SU-DHL-6 (cell line): ENCODE data around the gene SBNO2.

ENCODE experiments used
- H2AFZ ChIP-seq: fragments of 200-600 bp; sonication (generic); 2 replicates; pipeline ENCODE4 v1.6.1; 2014; ENCODE audit warnings: low read depth, mild to moderate bottlenecking, moderate library complexity, mixed read lengths, antibody characterized with exemption, low read length; ENCODE audit not compliant: severe bottlenecking
- H3F3A ChIP-seq: fragments of 200-600 bp; shearing (Covaris generic); 2 replicates; pipeline ENCODE4 v1.6.0; 2016; ENCODE audit warnings: antibody characterized with exemption, mild to moderate bottlenecking; ENCODE audit not compliant: insufficient read depth
- H3K27ac ChIP-seq: fragments of 200-600 bp; sonication (generic); 2 replicates; pipeline ENCODE4 v1.5.1; 2016; ENCODE audit warnings: low read depth, mild to moderate bottlenecking, low read length, moderate library complexity, mixed read lengths
- H3K27me3 ChIP-seq: fragments of 200-600 bp; sonication (generic), shearing (Covaris generic); 2 replicates; pipeline ENCODE4 v1.6.0; 2014; ENCODE audit warnings: mild to moderate bottlenecking, low read length
- H3K36me3 ChIP-seq: fragments of 200-600 bp; sonication (generic); 2 replicates; pipeline ENCODE4 v1.6.1; 2014; ENCODE audit warnings: mild to moderate bottlenecking, low read length, mixed read lengths
- H3K4me2 ChIP-seq: fragments of 300-600, 200-600 bp; shearing (Covaris generic), sonication (generic); 2 replicates; pipeline ENCODE4 v1.6.0; 2014; ENCODE audit warnings: low read length, low read depth, mild to moderate bottlenecking; ENCODE audit not compliant: poor library complexity, severe bottlenecking
- H3K4me3 ChIP-seq: fragments of 200-600 bp; sonication (generic); 2 replicates; pipeline ENCODE4 v1.5.1; 2014; ENCODE audit warnings: antibody characterized with exemption, low read length, mild to moderate bottlenecking, mixed read lengths; ENCODE audit not compliant: insufficient read depth, poor library complexity, severe bottlenecking
- H3K79me2 ChIP-seq: fragments of 200-600 bp; sonication (generic); 2 replicates; pipeline ENCODE4 v1.6.1; 2014; ENCODE audit warnings: mild to moderate bottlenecking, low read length, moderate library complexity; ENCODE audit not compliant: insufficient read depth
- H3K9ac ChIP-seq: fragments of 200-600 bp; sonication (generic); 2 replicates; pipeline ENCODE4 v1.7.0; 2014; ENCODE audit warnings: mild to moderate bottlenecking, low read length
- H3K9me2 ChIP-seq: fragments of 200-600 bp; sonication (generic); replicated peaks from 2 replicates; pipeline ENCODE4 v1.6.1; 2014; ENCODE audit warnings: low read length; ENCODE audit not compliant: insufficient read depth
- H3K9me3 ChIP-seq: fragments of 200-600 bp; sonication (generic); 2 replicates; pipeline ENCODE4 v1.6.1; 2014; ENCODE audit warnings: low read length, mixed read lengths; ENCODE audit not compliant: insufficient read depth
- H4K20me1 ChIP-seq: fragments of 200-600 bp; sonication (generic); 2 replicates; pipeline ENCODE4 v1.6.1; 2014; ENCODE audit warnings: low read depth, mild to moderate bottlenecking, antibody characterized with exemption, low read length, moderate library complexity, mixed read lengths
- CTCF ChIP-seq: fragments of 200-600 bp; sonication (generic); IDR thresholded peaks from one replicate; pipeline ENCODE4 v1.5.1; 2017; ENCODE audit warnings: antibody characterized with exemption, mild to moderate bottlenecking, low read length, moderate library complexity; ENCODE audit not compliant: insufficient read depth, poor library complexity, severe bottlenecking
- EZH2phosphoT487 ChIP-seq: fragments of 200-600 bp; sonication (generic), shearing (Covaris generic); conservative IDR thresholded peaks from 2 replicates; pipeline ENCODE4 v1.6.1; 2018; ENCODE audit warnings: mild to moderate bottlenecking, antibody characterized with exemption, low read length, moderate library complexity, mixed read lengths

The SBNO2 gene

DNA sequence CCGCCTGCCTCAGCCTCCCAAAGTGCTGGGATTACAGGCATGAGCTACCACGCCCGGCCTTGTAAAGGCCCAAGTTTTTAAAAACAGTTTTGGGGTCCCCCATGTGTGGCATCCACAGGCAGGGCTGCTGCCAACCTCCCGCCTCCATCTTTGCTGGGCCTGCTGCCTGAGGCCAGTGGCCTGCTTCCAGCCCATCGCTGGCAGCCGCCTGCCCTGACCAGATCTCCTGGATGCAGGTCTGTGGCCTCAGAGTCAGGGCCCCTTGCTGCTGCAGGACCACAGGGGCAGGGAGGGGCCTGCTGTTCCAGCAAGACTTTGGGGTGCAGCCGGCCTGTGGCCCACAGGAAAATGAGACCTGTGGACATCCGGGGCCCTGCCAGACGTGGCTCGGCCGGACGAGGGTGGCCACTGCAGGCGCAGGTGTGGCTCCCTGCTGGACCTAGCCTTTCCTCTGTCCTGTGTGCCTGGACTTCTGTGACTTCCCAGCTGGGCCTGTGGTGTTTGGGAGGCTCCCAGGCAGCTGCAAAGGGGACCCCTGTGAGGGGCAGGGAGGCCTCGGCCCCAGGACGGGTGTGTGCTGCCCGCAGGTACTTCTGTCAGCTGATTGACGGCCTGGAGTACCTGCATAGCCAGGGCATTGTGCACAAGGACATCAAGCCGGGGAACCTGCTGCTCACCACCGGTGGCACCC lies 45.9 kb upstream of the SBNO2 start:
- Histone ChIP-seq H3K9ac (no peak overlapping the region), H3K27ac (no peak overlapping the region), H4K20me1 (no peaks in the 10 kb centered on the region), H3K36me3 (no peaks in the 10 kb centered on the region), H3K27me3 (no peaks in the 10 kb centered on the region), H3K9me3 (no peaks in the 10 kb centered on the region), H3K9me2 (no peaks in the 10 kb centered on the region), H2AFZ (no peak overlapping the region), H3K4me3 (no peak overlapping the region), H3K79me2 (peaks cover 6% of the 10 kb centered on the region; the same call in 1 of the 2 replicates), H3K4me2 (no peak overlapping the region), H3F3A (no peaks in the 10 kb centered on the region)
- TF ChIP-seq EZH2phosphoT487 (no peak), CTCF (no peak)

DNA sequence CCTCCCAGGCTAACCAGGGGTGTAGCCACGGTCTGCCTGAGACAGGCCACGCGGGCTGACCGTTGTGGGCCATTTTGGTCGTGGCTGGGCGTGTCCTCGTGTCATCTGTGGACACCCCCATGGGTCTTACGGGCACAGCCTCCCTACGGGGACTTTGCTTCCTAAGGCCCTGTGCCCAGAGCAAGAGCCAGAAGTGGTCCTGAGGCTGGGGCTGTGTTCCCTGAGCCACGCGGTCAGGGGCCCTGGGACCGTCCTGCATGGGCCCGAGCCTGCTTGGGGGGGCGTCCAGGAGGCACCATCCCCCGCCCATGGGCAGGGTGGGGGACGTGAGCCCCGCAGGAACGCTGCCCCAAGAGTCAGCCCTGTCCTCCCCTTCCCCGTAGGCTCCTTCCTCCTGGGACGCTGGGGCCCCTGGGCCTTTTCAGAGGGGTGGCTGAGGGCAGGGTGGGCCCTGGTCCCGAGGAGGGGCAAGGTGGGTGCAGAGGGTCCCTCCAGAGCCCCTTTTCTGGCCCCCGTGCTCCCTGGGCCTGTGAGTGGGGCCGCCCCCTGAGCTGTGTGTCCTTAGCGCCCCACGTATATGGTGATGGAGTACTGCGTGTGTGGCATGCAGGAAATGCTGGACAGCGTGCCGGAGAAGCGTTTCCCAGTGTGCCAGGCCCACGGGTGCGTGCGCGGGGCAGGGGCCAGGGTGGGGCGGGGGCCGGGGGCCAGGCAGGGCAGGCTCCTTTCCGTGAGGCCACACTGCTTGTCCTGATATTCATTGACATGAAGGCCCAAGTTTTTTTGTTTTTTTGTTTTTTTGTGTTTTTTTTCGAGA lies 44.9 kb upstream of the SBNO2 start:
- H2AFZ ChIP-seq, result no peak overlapping the region

DNA sequence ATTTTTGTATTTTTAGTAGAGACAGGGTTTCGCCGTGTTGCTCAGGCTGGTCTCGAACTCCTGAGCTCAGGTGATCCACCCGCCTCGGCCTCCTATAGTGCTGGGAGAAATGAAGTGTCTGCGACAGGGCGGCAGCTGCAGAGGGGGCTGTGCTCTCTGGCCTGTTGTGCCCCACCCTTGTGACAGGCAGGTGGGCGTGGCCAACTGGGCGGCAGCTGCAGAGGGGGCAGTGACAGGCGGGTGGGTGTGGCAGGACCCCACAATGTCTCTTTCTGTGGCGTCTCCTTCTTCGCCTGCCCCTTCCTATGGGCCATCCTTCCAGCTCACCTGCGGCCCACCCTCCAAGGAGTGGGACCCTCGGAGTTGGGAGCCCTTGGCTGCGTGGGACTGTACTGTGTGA lies 43.3 kb upstream of the SBNO2 start:
- H3K79me2 ChIP-seq, result peaks cover 14% of the 10 kb centered on the region; the same call in 1 of the 2 replicates

More for the DNA sequence above, 44.9 kb upstream of the SBNO2 start:
- Histone ChIP-seq H3F3A (no peaks in the 10 kb centered on the region), H3K79me2 (peaks cover 14% of the 10 kb centered on the region; the same call in 1 of the 2 replicates), H3K4me3 (no peak overlapping the region), H3K27me3 (no peaks in the 10 kb centered on the region), H3K9ac (no peak overlapping the region), H3K9me3 (no peaks in the 10 kb centered on the region), H3K27ac (no peak overlapping the region), H3K4me2 (no peak overlapping the region), H3K36me3 (no peaks in the 10 kb centered on the region), H3K9me2 (no peaks in the 10 kb centered on the region), H4K20me1 (no peaks in the 10 kb centered on the region)
- no peak for TF ChIP-seq EZH2phosphoT487
- TF ChIP-seq CTCF, result no peak

More for the DNA sequence above, 43.3 kb upstream of the SBNO2 start:
- H3K9ac ChIP-seq, result no peak overlapping the region
- H3K36me3 ChIP-seq, result no peaks in the 10 kb centered on the region
- no peaks in the 10 kb centered on the region for H3K9me2 ChIP-seq
- no peak overlapping the region for H3K4me2 ChIP-seq
- H3K27ac ChIP-seq, result no peak overlapping the region
- no peak for TF ChIP-seq CTCF
- TF ChIP-seq EZH2phosphoT487, result no peak
- no peaks in the 10 kb centered on the region for H4K20me1 ChIP-seq
- H3K4me3 ChIP-seq, result no peak overlapping the region
- no peaks in the 10 kb centered on the region for H3F3A ChIP-seq
- no peaks in the 10 kb centered on the region for H3K9me3 ChIP-seq
- H2AFZ ChIP-seq, result no peak overlapping the region
- H3K27me3 ChIP-seq, result no peaks in the 10 kb centered on the region
